Measurements from ENCODE around the gene HEBP2.
"Not testable (repeated sequence)": the region's sequence is repeated elsewhere in the genome, so short reads cannot be mapped to it uniquely, and the experiment has no call there.

HEBP2 gene

GRCh38 chr6:138424004-138424904 is 20.2 kb downstream of the HEBP2 start:
- no peak for DNase-seq

GRCh38 chr6:138425256-138425655 is 21.2 kb downstream of the HEBP2 start:
- DNase-seq = not testable (repeated sequence)

GRCh38 chr6:138426500-138427123 is 22.6 kb downstream of the HEBP2 start:
- no peak for DNase-seq

- DNase-seq = no peak
Measured at GRCh38 chr6:138427701-138428100, 23.7 kb downstream of the HEBP2 start.

GRCh38 chr6:138428944-138429598 is 25.0 kb downstream of the HEBP2 start:
- peak; percentile 42 for DNase-seq

GRCh38 chr6:138429761-138430160 is 25.7 kb downstream of the HEBP2 start:
- no peak for DNase-seq

GRCh38 chr6:138430361-138431145 is 26.5 kb downstream of the HEBP2 start:
- no peak for DNase-seq

- no peak for DNase-seq
Measured at GRCh38 chr6:138431256-138432062, 27.4 kb downstream of the HEBP2 start.

GRCh38 chr6:138432063-138432356 is 28.0 kb downstream of the HEBP2 start:
- DNase-seq = no peak

GRCh38 chr6:138434096-138434495 is 30.1 kb downstream of the HEBP2 start:
- DNase-seq = no peak

GRCh38 chr6:138434925-138435324 is 30.9 kb downstream of the HEBP2 start:
- no peak for DNase-seq

- DNase-seq = no peak
Measured at GRCh38 chr6:138439546-138439945, 35.5 kb downstream of the HEBP2 start.

GRCh38 chr6:138440296-138440695 is 36.3 kb downstream of the HEBP2 start:
- DNase-seq = no peak

GRCh38 chr6:138440758-138441357 is 36.8 kb downstream of the HEBP2 start:
- DNase-seq = no peak

- DNase-seq = no peak
Measured at GRCh38 chr6:138441965-138442364, 37.9 kb downstream of the HEBP2 start.

- DNase-seq = no peak
Measured at GRCh38 chr6:138442663-138443062, 38.6 kb downstream of the HEBP2 start.

GRCh38 chr6:138443979-138444378 is 40.0 kb downstream of the HEBP2 start:
- DNase-seq = no peak

GRCh38 chr6:138446821-138447220 is 42.8 kb downstream of the HEBP2 start:
- no peak for DNase-seq

- DNase-seq = no peak
Measured at GRCh38 chr6:138450445-138450844, 46.4 kb downstream of the HEBP2 start.

GRCh38 chr6:138451043-138451442 is 47.0 kb downstream of the HEBP2 start:
- DNase-seq = no peak

GRCh38 chr6:138454981-138455706 is 51.1 kb downstream of the HEBP2 start:
- peak; percentile 73 for DNase-seq
